SK-N-SH treated with all-trans-retinoic acid at 6 μM for 48 hours (cell line): Measurements from ENCODE around the gene ATP6V1D.

ENCODE experiments used
- CREB5 ChIP-seq: fragments of 250-450 bp; sonication (Bioruptor Pico); IDR thresholded peaks from 2 replicates; pipeline ENCODE4 v1.5.1; 2020; ENCODE audit warnings: low read depth, mild to moderate bottlenecking, moderate library complexity
- ESRRG ChIP-seq: fragments of 250-450 bp; sonication (Bioruptor Pico); IDR thresholded peaks from 2 replicates; pipeline ENCODE4 v1.6.1; 2021; ENCODE audit warnings: mild to moderate bottlenecking
- SNAI2 ChIP-seq: fragments of 250-450 bp; sonication (Bioruptor Pico); IDR thresholded peaks from 2 replicates; pipeline ENCODE4 v1.5.0; 2020; ENCODE audit warnings: mild to moderate bottlenecking, moderate library complexity
- ZNF8 ChIP-seq: fragments of 450-650 bp; formaldehyde crosslinking; IDR thresholded peaks from 2 replicates; pipeline ENCODE4 v1.5.0; 2020; ENCODE audit warnings: mild to moderate bottlenecking, moderate library complexity

- TF ChIP-seq CREB5 (CRISPR knock-in tag) (no peak), ZNF8 (no peak), SNAI2 (CRISPR knock-in tag) (no peak), ESRRG (CRISPR knock-in tag) (no peak)
Measured at GRCh38 chr14:67371247-67372148, 11.9 kb upstream of the ATP6V1D start.
